Parathyroid adenoma (tissue), 2 donors: Measurements from ENCODE around the gene EML6.
A peak's percentile ranks its signal among the peaks of the same experiment; 100 is the strongest.

Experiments used
- H2AFZ ChIP-seq: fragments of 300-600 bp; sonication (generic); one replicate; pipeline ENCODE4 v1.7.0; 2017; ENCODE audit warnings: antibody characterized with exemption, mild to moderate bottlenecking
- H3K27ac ChIP-seq: fragments of 300-600 bp; sonication (generic); one replicate; pipeline ENCODE4 v1.7.0; 2017
- H3K27me3 ChIP-seq: fragments of 300-600 bp; sonication (generic); one replicate; pipeline ENCODE4 v1.7.0; 2017; ENCODE audit warnings: low read length; ENCODE audit not compliant: control insufficient read depth, insufficient read depth
- H3K36me3 ChIP-seq: fragments of 300-600 bp; sonication (generic); one replicate; pipeline ENCODE4 v1.7.0; 2017; ENCODE audit warnings: low read length; ENCODE audit not compliant: control insufficient read depth, insufficient read depth
- H3K4me1 ChIP-seq: fragments of 300-600 bp; sonication (generic); one replicate; pipeline ENCODE4 v1.7.0; 2017; ENCODE audit warnings: control low read depth
- H3K4me2 ChIP-seq: fragments of 300-600 bp; sonication (generic); one replicate; pipeline ENCODE4 v1.7.0; 2017; ENCODE audit warnings: low read length
- H3K4me3 ChIP-seq: fragments of 300-600 bp; sonication (generic); one replicate; pipeline ENCODE4 v1.7.0; 2017; ENCODE audit warnings: low read depth, low read length
- H3K79me2 ChIP-seq: fragments of 300-600 bp; sonication (generic); one replicate; pipeline ENCODE4 v1.7.0; 2017; ENCODE audit warnings: control low read depth
- H3K9ac ChIP-seq: fragments of 300-600 bp; sonication (generic); one replicate; pipeline ENCODE4 v1.7.0; 2017; ENCODE audit warnings: mild to moderate bottlenecking
- H3K9me3 ChIP-seq: fragments of 300-600 bp; sonication (generic); one replicate; pipeline ENCODE4 v1.7.0; 2017; ENCODE audit warnings: low read length; ENCODE audit not compliant: control insufficient read depth
- TF ChIP-seq, protein P1 (sequence below): fragments of 300-600 bp; sonication (generic); IDR thresholded peaks from one replicate; pipeline ENCODE4 v1.7.0; 2017; ENCODE audit warnings: antibody characterized with exemption, mild to moderate bottlenecking
- donor health status: primary hyperparathyroidism.

The EML6 gene

DNA sequence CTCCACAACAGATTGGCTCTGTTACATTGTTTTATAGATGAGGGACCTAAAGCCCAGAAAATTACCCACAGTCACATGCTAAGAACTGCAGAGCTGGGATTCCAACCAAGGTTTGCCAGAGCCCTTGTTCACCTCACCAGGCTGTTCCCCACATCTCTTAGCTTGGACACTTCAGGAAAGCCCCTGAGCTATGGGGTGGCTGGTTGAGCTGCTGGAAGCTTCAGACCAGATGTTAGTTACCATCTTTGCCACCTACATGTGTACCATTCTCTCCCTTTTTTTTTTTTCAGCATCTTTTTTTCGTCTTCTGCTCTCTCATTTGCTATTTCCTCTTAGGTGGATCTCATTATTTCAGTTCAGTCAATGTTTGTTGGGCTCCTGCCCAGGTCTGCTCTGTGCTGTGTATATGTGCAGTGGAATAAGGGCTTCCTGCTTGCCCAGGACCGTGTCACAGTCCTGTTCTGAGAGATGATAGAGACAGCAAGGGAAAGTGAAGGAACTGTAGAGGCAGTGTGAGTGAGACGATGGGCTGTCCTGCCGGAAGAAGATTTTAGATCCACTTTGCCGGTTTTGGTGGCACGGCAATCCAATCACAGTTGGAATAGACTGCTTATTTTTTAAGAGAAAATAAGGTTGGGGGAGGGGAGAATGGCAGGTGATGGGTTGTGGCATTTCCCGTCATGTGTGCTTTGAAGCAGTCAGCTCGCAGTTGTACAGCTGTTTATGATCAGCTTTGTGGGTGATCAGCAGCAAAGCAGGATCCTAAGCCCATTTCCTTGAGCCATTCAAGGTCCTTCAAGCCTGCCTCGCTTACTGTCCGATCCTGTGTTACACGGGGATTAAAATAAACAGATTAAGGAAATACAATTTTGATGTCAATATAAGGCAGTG, 174.2 kb downstream of the EML6 start:
- H3K27me3 ChIP-seq: no peaks in the 10 kb centered on the region
- no peak overlapping the region for H3K27ac ChIP-seq
- H3K9me3 ChIP-seq: no peaks in the 10 kb centered on the region
- H3K79me2 ChIP-seq: no peaks in the 10 kb centered on the region
- H3K4me2 ChIP-seq: no peak overlapping the region
- no peaks in the 10 kb centered on the region for H3K4me1 ChIP-seq
- TF ChIP-seq, protein P1, sequence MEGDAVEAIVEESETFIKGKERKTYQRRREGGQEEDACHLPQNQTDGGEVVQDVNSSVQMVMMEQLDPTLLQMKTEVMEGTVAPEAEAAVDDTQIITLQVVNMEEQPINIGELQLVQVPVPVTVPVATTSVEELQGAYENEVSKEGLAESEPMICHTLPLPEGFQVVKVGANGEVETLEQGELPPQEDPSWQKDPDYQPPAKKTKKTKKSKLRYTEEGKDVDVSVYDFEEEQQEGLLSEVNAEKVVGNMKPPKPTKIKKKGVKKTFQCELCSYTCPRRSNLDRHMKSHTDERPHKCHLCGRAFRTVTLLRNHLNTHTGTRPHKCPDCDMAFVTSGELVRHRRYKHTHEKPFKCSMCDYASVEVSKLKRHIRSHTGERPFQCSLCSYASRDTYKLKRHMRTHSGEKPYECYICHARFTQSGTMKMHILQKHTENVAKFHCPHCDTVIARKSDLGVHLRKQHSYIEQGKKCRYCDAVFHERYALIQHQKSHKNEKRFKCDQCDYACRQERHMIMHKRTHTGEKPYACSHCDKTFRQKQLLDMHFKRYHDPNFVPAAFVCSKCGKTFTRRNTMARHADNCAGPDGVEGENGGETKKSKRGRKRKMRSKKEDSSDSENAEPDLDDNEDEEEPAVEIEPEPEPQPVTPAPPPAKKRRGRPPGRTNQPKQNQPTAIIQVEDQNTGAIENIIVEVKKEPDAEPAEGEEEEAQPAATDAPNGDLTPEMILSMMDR: no peak
- no peak overlapping the region for H3K9ac ChIP-seq
- H3K36me3 ChIP-seq: no peaks in the 10 kb centered on the region
- no peak overlapping the region for H2AFZ ChIP-seq
- H3K4me3 ChIP-seq: no peak overlapping the region

DNA sequence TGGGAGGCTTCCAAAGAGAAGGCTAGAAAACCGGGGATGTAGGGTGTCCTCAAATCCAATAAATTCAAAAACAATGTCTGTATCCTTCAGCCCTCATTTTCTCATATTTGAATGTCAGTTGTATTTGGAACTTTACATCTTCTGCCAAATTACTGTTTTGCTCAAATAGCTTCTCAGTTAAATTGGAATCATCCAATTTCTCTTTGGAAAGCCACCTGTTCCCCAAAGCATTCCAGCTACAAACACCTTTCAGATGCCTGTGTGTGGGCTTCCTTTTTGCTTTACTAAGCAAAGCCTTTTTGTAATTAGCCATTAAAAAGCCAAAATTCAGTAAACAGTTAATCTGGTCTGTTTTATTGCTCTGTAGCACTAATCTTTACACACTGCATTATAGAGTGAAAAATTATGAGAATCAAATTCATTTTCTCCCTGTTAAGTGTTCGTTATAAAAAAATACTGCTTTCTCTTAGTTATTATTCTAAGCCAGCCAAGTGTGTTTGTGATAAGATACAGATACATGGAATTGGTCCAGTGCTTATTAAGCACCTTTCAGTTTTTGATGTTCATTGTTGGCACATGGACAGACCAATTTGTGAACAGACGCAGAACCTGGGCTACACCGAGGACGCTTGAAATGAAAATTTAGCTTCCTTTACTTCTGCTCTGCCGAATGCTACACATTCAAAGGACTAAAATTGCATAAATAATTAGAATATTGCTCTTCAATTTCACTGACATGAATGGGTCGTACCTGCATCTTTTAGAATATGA, 175.2 kb downstream of the EML6 start:
- H3K4me2 ChIP-seq: peak overlapping the region; percentile 25
- H2AFZ ChIP-seq: no peak overlapping the region
- no peaks in the 10 kb centered on the region for H3K4me1 ChIP-seq
- H3K27ac ChIP-seq: no peak overlapping the region
- no peak overlapping the region for H3K9ac ChIP-seq
- TF ChIP-seq, protein P1: no peak
- no peaks in the 10 kb centered on the region for H3K9me3 ChIP-seq
- no peaks in the 10 kb centered on the region for H3K79me2 ChIP-seq
- H3K27me3 ChIP-seq: no peaks in the 10 kb centered on the region
- H3K36me3 ChIP-seq: no peaks in the 10 kb centered on the region
- no peak overlapping the region for H3K4me3 ChIP-seq

DNA sequence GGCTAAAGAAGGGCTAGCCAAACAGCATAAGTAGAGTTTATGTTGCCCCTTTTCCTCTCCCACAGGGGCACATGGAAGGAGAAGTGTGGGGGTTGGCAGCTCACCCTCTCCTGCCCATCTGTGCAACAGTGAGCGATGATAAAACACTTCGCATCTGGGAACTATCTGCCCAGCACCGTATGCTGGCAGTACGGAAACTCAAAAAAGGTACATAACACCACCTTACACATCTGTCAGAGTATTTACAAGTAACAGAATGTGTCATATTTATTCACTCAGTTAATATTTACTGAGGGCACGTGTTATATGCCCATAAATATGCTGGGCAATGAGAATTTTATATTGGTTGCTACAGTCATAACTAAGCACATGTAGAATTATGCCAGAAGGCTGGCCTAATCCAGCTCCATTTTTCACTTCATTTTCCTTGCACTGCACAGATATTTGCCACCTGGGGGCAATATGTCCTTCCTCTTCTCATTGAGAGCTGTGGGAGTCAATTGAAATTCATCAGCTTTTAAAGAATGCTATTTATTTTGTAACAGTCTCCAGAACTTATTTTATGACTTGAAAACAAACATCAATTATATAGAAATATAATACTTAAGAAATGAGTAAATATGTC, 176.2 kb downstream of the EML6 start:
- H3K9me3 ChIP-seq: no peaks in the 10 kb centered on the region
- peaks cover 4% of the 10 kb centered on the region for H3K4me1 ChIP-seq
- no peak overlapping the region for H3K9ac ChIP-seq
- TF ChIP-seq, protein P1: peak; percentile 44
- no peak overlapping the region for H3K27ac ChIP-seq
- H3K27me3 ChIP-seq: no peaks in the 10 kb centered on the region
- no peak overlapping the region for H3K4me2 ChIP-seq
- H3K4me3 ChIP-seq: no peak overlapping the region
- H3K36me3 ChIP-seq: no peaks in the 10 kb centered on the region
- H2AFZ ChIP-seq: no peak overlapping the region
- no peaks in the 10 kb centered on the region for H3K79me2 ChIP-seq

DNA sequence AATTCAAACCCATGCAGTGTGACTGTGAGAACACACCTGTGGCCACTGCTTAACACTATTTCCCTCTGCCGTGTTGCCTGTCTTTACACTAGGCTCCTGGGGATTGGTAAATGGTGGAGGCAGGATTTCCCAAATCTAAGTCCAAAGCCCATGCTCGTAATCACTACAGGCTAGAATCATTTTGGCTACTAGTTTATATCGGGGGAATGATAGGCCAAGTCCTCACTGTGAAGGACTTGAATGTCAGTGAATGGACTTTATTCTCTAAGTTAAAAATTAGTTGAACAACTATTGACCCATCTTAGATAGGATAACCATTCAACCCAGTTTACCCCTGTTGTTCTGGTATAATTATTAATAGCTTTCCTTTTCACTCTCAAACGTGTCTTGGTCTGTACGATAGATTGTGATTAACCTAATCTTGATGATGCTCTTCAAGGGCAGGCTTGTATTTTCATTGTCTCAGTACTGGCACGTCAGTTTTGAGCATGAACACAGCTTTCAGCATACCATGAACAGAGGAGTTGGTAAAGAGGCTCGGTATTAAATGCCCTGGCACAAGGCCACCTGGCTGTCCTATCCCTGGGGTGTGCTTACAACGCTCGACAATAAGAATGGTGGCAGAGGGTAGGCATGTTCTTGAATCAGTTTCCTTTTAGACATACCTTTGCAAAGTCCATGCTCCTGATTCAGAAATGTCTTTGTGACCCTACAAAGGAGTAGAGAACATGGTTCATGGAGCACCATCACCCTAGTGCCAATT, 177.9 kb downstream of the EML6 start:
- H3K4me3 ChIP-seq: no peak overlapping the region
- H3K27ac ChIP-seq: no peak overlapping the region
- H3K36me3 ChIP-seq: no peaks in the 10 kb centered on the region
- no peak overlapping the region for H3K9ac ChIP-seq
- H3K9me3 ChIP-seq: no peaks in the 10 kb centered on the region
- TF ChIP-seq, protein P1: no peak
- no peaks in the 10 kb centered on the region for H3K79me2 ChIP-seq
- H3K4me1 ChIP-seq: peaks cover 7% of the 10 kb centered on the region
- no peaks in the 10 kb centered on the region for H3K27me3 ChIP-seq
- no peak overlapping the region for H2AFZ ChIP-seq
- H3K4me2 ChIP-seq: no peak overlapping the region
